ENCODE data around the gene HSF2. TPM values are rescaled to one million over a fixed set of nuclear protein-coding genes. Genes with fewer than 3 reads are reported as not detected.
A peak's percentile ranks its signal among the peaks of the same experiment; 100 is the strongest.

Gene HSF2
- polyA plus RNA-seq, result 135 and 153 TPM in 2 replicates
- polyA minus RNA-seq, result 140 and 143 TPM in 2 replicates

DNA sequence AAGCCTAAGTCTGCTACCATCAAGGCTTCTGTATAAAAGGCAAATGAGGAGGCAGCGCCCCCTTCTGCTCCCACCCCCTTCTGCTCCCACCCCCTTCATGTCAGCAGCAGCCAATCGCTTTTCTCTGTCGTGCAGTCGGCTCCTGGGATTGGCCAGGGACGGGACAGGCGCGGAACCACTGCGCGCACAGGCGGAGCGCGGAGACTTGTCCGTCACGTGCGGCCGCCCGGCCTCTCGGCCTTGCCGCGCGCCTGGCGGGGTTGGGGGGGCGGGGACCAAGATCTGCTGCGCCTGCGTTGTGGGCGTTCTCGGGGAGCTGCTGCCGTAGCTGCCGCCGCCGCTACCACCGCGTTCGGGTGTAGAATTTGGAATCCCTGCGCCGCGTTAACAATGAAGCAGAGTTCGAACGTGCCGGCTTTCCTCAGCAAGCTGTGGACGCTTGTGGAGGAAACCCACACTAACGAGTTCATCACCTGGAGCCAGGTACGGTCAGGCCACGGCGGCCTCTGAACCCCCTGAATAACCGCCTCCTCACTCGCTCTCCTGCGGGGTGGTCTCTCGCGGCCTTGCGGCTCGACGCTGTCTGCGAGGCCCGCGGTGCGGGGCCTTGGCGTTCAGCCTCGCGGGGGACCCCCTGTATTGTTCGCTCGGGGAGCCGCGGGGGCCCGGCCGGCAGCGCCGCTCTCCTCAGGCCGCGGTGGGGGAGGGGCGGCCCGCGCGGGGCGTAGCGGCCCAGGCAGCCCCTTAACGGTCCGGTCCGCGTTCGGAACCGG, at the start of gene HSF2:
Gene HSF2, plus strand, starts transcription at position 305 of the 773 bp plus-strand sequence. Its CDS starts 86 bp downstream, at position 391.
- Histone ChIP-seq H3F3A (ENCODE audit: insufficient read depth, low read length, poor library complexity, severe bottlenecking) (no peaks in the 10 kb centered on the region), H3K4me3 (ENCODE audit: low read length) (peak within 1 kb of the TSS; percentile 87), H3K9ac (ENCODE audit: low read length) (peak within 1 kb of the TSS; percentile 98), H3K36me3 (ENCODE audit: insufficient read depth, low read length) (no peaks in the 10 kb centered on the region), H3K79me2 (replicated peaks; ENCODE audit: insufficient read depth, low read length) (peaks cover 45% of the 10 kb centered on the region), H3K27ac (ENCODE audit: low read length) (peak within 1 kb of the TSS; percentile 96), H4K20me1 (ENCODE audit: insufficient read depth) (no peaks in the 10 kb centered on the region), H2AFZ (ENCODE audit: low read depth, low read length) (peak within 1 kb of the TSS; percentile 75), H3K9me2 (ENCODE audit: insufficient read depth, low read length) (no peaks in the 10 kb centered on the region), H3K9me3 (ENCODE audit: low read length) (no peaks in the 10 kb centered on the region), H3K27me3 (ENCODE audit: insufficient read depth, low read depth, low read length) (no peaks in the 10 kb centered on the region), H3K4me2 (ENCODE audit: low read length) (peak within 1 kb of the TSS; percentile 96)
- TF ChIP-seq REST (IDR thresholded peaks at IDR 0.05; ENCODE audit: borderline replicate concordance) (no peak), CTCF (IDR thresholded peaks at IDR 0.05; ENCODE audit: poor library complexity, severe bottlenecking) (peak; percentile 62), MXI1 (conservative IDR thresholded peaks at IDR 0.05; ENCODE audit: poor library complexity, severe bottlenecking) (peak; percentile 54), POLR2AphosphoS5 (IDR thresholded peaks at IDR 0.05) (peak; percentile 97), TAF1 (IDR thresholded peaks at IDR 0.05; ENCODE audit: low read depth) (peak; percentile 68), EZH2 (IDR thresholded peaks at IDR 0.05; ENCODE audit: borderline replicate concordance, insufficient read depth, low read length, poor library complexity, severe bottlenecking) (no peak), SMC3 (conservative IDR thresholded peaks at IDR 0.05; ENCODE audit: poor library complexity) (peak; percentile 5), EP300 (conservative IDR thresholded peaks at IDR 0.05; ENCODE audit: poor library complexity, severe bottlenecking) (peak; percentile 32), RAD21 (conservative IDR thresholded peaks at IDR 0.05) (peak; percentile 57)

GRCh38 chr6:122352981-122353664, 46.3 kb upstream of the HSF2 start:
- Histone ChIP-seq H4K20me1 (ENCODE audit: insufficient read depth) (no peaks in the 10 kb centered on the region), H3F3A (ENCODE audit: insufficient read depth, low read length, poor library complexity, severe bottlenecking) (no peaks in the 10 kb centered on the region), H3K36me3 (ENCODE audit: insufficient read depth, low read length) (no peaks in the 10 kb centered on the region), H3K4me2 (ENCODE audit: low read length) (no peak overlapping the region), H3K9ac (ENCODE audit: low read length) (no peak overlapping the region), H3K27me3 (ENCODE audit: insufficient read depth, low read depth, low read length) (no peaks in the 10 kb centered on the region), H3K9me2 (ENCODE audit: insufficient read depth, low read length) (no peaks in the 10 kb centered on the region), H3K79me2 (replicated peaks; ENCODE audit: insufficient read depth, low read length) (no peaks in the 10 kb centered on the region), H3K27ac (ENCODE audit: low read length) (no peak overlapping the region), H3K9me3 (ENCODE audit: low read length) (no peaks in the 10 kb centered on the region), H2AFZ (ENCODE audit: low read depth, low read length) (no peak overlapping the region), H3K4me3 (ENCODE audit: low read length) (no peak overlapping the region)
- no peak for TF ChIP-seq TAF1 (IDR thresholded peaks at IDR 0.05; ENCODE audit: low read depth)
- no peak for TF ChIP-seq EZH2 (IDR thresholded peaks at IDR 0.05; ENCODE audit: borderline replicate concordance, insufficient read depth, low read length, poor library complexity, severe bottlenecking)
- no peak for TF ChIP-seq CTCF (IDR thresholded peaks at IDR 0.05; ENCODE audit: poor library complexity, severe bottlenecking)
- no peak for TF ChIP-seq EP300 (conservative IDR thresholded peaks at IDR 0.05; ENCODE audit: poor library complexity, severe bottlenecking)
- TF ChIP-seq RAD21 (conservative IDR thresholded peaks at IDR 0.05), result no peak

All from neural cell (in vitro differentiated cells).